Testis (tissue), 3 donors: ENCODE measurements around the gene DGKD. TPM values are rescaled to one million over a fixed set of nuclear protein-coding genes. Genes with fewer than 3 reads are reported as not detected.

Source experiments
- DNase-seq: peaks from one replicate; pipeline ENCODE4 v3.0.0-alpha.2; 2019
- H3K27ac ChIP-seq, 2 donors: fragments of 200-600 bp; sonication (generic); one replicate each; pipeline ENCODE4 v1.5.1; 2019
- H3K27me3 ChIP-seq: fragments of 200-600 bp; sonication (generic); one replicate; pipeline ENCODE4 v1.5.1; 2019
- H3K36me3 ChIP-seq: fragments of 200-600 bp; sonication (generic); one replicate; pipeline ENCODE4 v1.5.1; 2017; ENCODE audit warnings: low read depth; ENCODE audit errors: missing control alignments
- H3K4me1 ChIP-seq: fragments of 200-600 bp; sonication (generic); one replicate; pipeline ENCODE4 v1.5.1; 2019
- H3K4me3 ChIP-seq, 2 donors: fragments of 200-600 bp; sonication (generic); one replicate each; pipeline ENCODE4 v1.5.1; 2017 to 2019
- H3K9me3 ChIP-seq: fragments of 200-600 bp; sonication (generic); one replicate; pipeline ENCODE4 v1.5.1; 2017
- POLR2A ChIP-seq: fragments of 450-650 bp; IDR thresholded peaks from one replicate; pipeline ENCODE4 v1.6.1; 2017; ENCODE audit warnings: antibody characterized with exemption, mild to moderate bottlenecking, moderate library complexity
- WGBS, 2 donors: methylation state at CpG; one replicate each; pipeline ENCODE4 v1.1.5; 2018; 5-methylcytosine and 5-hydroxymethylcytosine counted together
- intact Hi-C: fragments of 100-400 bp; cut with DNase I; formaldehyde crosslinking; loops from one replicate; pipeline ENCODE4 v1.15.1; 2023; ENCODE audit warnings: low total_unique reads
- polyA plus RNA-seq: library from polyadenylated mRNA; stranded (reverse); fragments of 350-450 nt; fragmentation: Illumina TruSeq; extraction: RNeasy Lipid Tissue Mini Kit (QIAGEN cat#74804); gene quantifications from one replicate; pipeline ENCODE4 v1.2.3, GENCODE V29; 2014; ENCODE audit warnings: low read depth, low replicate concordance; ENCODE audit not compliant: insufficient read depth
- total RNA-seq, 2 donors: library from RNA; depleted of rRNA; stranded (reverse); fragments of >200 nt; gene quantifications; one replicate each; pipeline ENCODE4 v1.2.3, GENCODE V29; 2016
- TF ChIP-seq, protein P1 (sequence below), 3 experiments: fragments of 450-650 bp in 2 of 3; fragments of 200-600 bp in 1 of 3; sonication (generic) in 1 of 3; IDR thresholded peaks; one replicate each; pipeline ENCODE4 v1.5.1; 2016 to 2019; ENCODE audit warnings: antibody characterized with exemption in 3 of 3, mild to moderate bottlenecking in 2 of 3, moderate library complexity in 1 of 3

The DGKD gene
- total and polyA plus RNA-seq, 3 donors from 2014 or later, result 65.1 to 80.1 (median 66.7) TPM

DNA sequence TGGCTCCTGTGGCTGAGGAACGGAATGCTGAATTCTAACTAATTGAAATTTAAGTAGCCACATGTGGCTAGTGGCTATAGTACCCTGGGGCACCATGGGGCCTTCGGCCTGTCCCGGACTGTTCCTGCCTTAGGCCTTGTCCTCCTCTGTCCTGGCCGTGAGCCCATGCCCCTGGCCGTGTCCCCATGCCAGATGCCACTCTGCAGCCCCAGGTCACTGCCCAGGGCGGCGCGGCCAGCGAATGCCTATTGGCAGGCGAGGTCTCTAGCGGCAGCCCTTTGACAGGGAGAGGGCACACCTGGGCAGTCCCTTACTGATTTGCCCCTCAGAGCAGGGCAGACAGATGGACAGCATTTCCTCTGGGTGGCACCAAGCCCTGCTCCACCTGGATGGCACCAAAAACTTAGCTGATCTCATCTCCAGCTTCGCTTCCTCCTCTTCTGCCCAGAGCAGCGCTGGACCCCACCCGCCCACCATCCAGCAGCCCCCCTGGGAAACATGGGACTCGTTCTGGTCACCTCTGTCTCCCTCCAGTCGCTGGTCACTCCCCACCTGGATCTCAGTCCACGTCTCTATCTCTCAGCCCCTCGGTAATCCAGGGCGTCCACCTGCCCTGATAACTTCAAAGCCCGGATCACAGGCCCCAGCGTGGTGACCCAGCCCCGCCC is 1.1 kb upstream of the DGKD start:
- Histone ChIP-seq H3K4me3 (peak overlapping the region in 1 of 2 donors; percentile 49), H3K4me1 (peaks cover 14% of the 10 kb centered on the region), H3K36me3 (no peaks in the 10 kb centered on the region), H3K27me3 (no peaks in the 10 kb centered on the region), H3K9me3 (no peaks in the 10 kb centered on the region), H3K27ac (no peak overlapping the region)
- DNase-seq, result no peak
- TF ChIP-seq, protein P1, sequence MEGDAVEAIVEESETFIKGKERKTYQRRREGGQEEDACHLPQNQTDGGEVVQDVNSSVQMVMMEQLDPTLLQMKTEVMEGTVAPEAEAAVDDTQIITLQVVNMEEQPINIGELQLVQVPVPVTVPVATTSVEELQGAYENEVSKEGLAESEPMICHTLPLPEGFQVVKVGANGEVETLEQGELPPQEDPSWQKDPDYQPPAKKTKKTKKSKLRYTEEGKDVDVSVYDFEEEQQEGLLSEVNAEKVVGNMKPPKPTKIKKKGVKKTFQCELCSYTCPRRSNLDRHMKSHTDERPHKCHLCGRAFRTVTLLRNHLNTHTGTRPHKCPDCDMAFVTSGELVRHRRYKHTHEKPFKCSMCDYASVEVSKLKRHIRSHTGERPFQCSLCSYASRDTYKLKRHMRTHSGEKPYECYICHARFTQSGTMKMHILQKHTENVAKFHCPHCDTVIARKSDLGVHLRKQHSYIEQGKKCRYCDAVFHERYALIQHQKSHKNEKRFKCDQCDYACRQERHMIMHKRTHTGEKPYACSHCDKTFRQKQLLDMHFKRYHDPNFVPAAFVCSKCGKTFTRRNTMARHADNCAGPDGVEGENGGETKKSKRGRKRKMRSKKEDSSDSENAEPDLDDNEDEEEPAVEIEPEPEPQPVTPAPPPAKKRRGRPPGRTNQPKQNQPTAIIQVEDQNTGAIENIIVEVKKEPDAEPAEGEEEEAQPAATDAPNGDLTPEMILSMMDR (IDR thresholded peaks at IDR 0.05), result no peak
- TF ChIP-seq POLR2A, result no peak
- WGBS, 2 donors, result 52 to 64% methylated on average over 22 of the region's 22 CpGs
- intact Hi-C loops, result loop anchor here (10.0 kb wide), 2 partner anchors 82 to 88 kb away; no protein-coding TSS in a partner anchor

DNA sequence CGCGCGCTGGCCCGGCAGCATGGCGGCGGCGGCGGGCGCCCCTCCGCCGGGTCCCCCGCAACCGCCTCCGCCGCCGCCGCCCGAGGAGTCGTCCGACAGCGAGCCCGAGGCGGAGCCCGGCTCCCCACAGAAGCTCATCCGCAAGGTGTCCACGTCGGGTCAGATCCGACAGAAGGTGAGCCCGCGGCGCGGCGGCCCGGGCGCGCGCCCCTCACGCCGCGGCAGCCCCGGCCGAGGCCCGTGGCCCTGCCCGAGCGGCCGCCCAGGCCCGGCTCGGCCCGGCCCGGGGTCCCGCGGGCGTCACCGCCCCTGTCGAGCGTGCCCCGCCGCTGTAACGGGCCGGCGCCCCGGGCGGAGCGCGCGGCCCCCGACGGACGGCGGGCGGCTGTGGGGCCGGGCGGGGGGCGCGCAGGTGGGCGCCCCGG is 218 bp downstream of the DGKD start:
- 0% methylated on average over 11 of the region's 77 CpGs; no CpG with 5 or more reads in 1 of the 2 donors for WGBS, 2 donors
- no peak overlapping the region for H3K27ac ChIP-seq
- H3K4me1 ChIP-seq, result peaks cover 12% of the 10 kb centered on the region
- no peaks in the 10 kb centered on the region for H3K9me3 ChIP-seq
- TF ChIP-seq, protein P1 (IDR thresholded peaks at IDR 0.05), result no peak
- no peak for TF ChIP-seq POLR2A
- peak overlapping the region; percentile 40 to 65 for H3K4me3 ChIP-seq
- H3K27me3 ChIP-seq, result no peaks in the 10 kb centered on the region
- no peak for DNase-seq
- no peaks in the 10 kb centered on the region for H3K36me3 ChIP-seq
- intact Hi-C loops, result loop anchor here (10.0 kb wide), 2 partner anchors 80 to 90 kb away; no protein-coding TSS in a partner anchor

- DNase-seq, result peak; percentile 53
- TF ChIP-seq, protein P1 (IDR thresholded peaks at IDR 0.05), result no peak
- no peak for TF ChIP-seq POLR2A
These were observed 779 bp downstream of the DGKD start for GRCh38 chr2:233354971-233355574.

DNA sequence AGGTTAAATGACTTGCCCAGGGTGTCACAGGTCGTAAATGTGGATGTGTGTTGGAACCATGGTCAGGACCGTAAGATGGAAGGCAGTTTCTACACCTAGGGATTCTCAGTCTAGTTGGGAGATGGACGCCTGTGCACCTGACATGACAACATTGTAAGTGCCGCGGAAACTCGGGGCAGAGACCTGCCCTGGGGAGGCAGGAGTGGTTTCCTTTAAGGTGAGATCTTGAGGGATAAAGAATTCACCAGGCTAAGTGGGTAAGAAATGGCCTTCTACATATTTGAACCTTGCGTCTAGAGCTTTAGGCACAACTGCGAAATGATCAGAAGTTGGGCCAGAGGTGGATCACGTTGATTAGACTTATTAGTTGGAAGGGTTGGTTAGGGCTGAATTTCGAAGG is 1.6 kb downstream of the DGKD start:
- Histone ChIP-seq H3K27ac (no peak overlapping the region), H3K4me3 (no peak overlapping the region), H3K36me3 (no peaks in the 10 kb centered on the region), H3K4me1 (peaks cover 11% of the 10 kb centered on the region), H3K9me3 (no peaks in the 10 kb centered on the region), H3K27me3 (no peaks in the 10 kb centered on the region)
- WGBS, 2 donors, result 57 to 74% methylated on average over 10 of the region's 10 CpGs
- TF ChIP-seq, protein P1 (IDR thresholded peaks at IDR 0.05), result no peak
- no peak for TF ChIP-seq POLR2A
- intact Hi-C loops, result loop anchor here (10.0 kb wide), 2 partner anchors 79 to 91 kb away; no protein-coding TSS in a partner anchor
- no peak for DNase-seq

More at GRCh38 chr2:233354971-233355574, 779 bp downstream of the DGKD start:
- peak overlapping the region; percentile 58 to 65 for H3K4me3 ChIP-seq
- intact Hi-C loops, result loop anchor here (10.0 kb wide), 2 partner anchors 80 to 90 kb away; no protein-coding TSS in a partner anchor
- no peaks in the 10 kb centered on the region for H3K36me3 ChIP-seq
- no peaks in the 10 kb centered on the region for H3K9me3 ChIP-seq
- 6% methylated on average over 7 to 41 of the region's 46 CpGs for WGBS, 2 donors
- H3K27me3 ChIP-seq, result no peaks in the 10 kb centered on the region
- H3K27ac ChIP-seq, result no peak overlapping the region
- peaks cover 11% of the 10 kb centered on the region for H3K4me1 ChIP-seq
